WERI-Rb-1 (cell line): ENCODE data around the gene TTC31.

Source experiments
- DNase-seq: peaks from one replicate; pipeline ENCODE4 v3.0.0-alpha.2; 2020
- H3K27ac ChIP-seq: fragments of 250-450 bp; sonication (Bioruptor Pico); 2 replicates; pipeline ENCODE4 v1.5.1; 2020; ENCODE audit warnings: mild to moderate bottlenecking, moderate library complexity
- H3K27me3 ChIP-seq: fragments of 250-450 bp; sonication (Bioruptor Pico); 2 replicates; pipeline ENCODE4 v1.5.1; 2021; ENCODE audit warnings: mild to moderate bottlenecking, low read depth, moderate library complexity; ENCODE audit not compliant: insufficient read depth, severe bottlenecking
- H3K36me3 ChIP-seq: fragments of 250-450 bp; sonication (Bioruptor Pico); 2 replicates; pipeline ENCODE4 v1.5.1; 2020; ENCODE audit warnings: mild to moderate bottlenecking, moderate library complexity
- H3K4me3 ChIP-seq: 2 replicates; pipeline ENCODE4 v1.5.1; 2011; ENCODE audit warnings: low read depth, mild to moderate bottlenecking, control low read depth, low read length
- H3K9me3 ChIP-seq: fragments of 250-450 bp; sonication (Bioruptor Pico); 2 replicates; pipeline ENCODE4 v1.5.1; 2021; ENCODE audit warnings: mild to moderate bottlenecking, moderate library complexity; ENCODE audit not compliant: severe bottlenecking
- CTCF ChIP-seq: IDR thresholded peaks from 2 replicates; pipeline ENCODE4 v1.5.1; 2011; ENCODE audit warnings: low read depth, mild to moderate bottlenecking, control low read depth, inconsistent platforms, low read length

The TTC31 gene

GRCh38 chr2:74522516-74522915, 39.6 kb downstream of the TTC31 start:
- TF ChIP-seq CTCF: no peak
- Histone ChIP-seq H3K27me3 (no peaks in the 10 kb centered on the region), H3K27ac (no peak overlapping the region), H3K36me3 (peaks cover 24% of the 10 kb centered on the region), H3K9me3 (no peaks in the 10 kb centered on the region), H3K4me3 (no peak overlapping the region)
- no peak for DNase-seq

GRCh38 chr2:74524005-74524404, 41.1 kb downstream of the TTC31 start:
- no peaks in the 10 kb centered on the region for H3K9me3 ChIP-seq
- DNase-seq: no peak
- no peak for TF ChIP-seq CTCF
- no peak overlapping the region for H3K4me3 ChIP-seq
- peaks cover 35% of the 10 kb centered on the region for H3K36me3 ChIP-seq
- H3K27me3 ChIP-seq: no peaks in the 10 kb centered on the region
- H3K27ac ChIP-seq: no peak overlapping the region

GRCh38 chr2:74524955-74525716, 42.3 kb downstream of the TTC31 start:
- H3K4me3 ChIP-seq: no peak overlapping the region
- peaks cover 35% of the 10 kb centered on the region for H3K36me3 ChIP-seq
- no peaks in the 10 kb centered on the region for H3K9me3 ChIP-seq
- no peak for TF ChIP-seq CTCF
- no peak overlapping the region for H3K27ac ChIP-seq
- no peak for DNase-seq
- no peaks in the 10 kb centered on the region for H3K27me3 ChIP-seq

GRCh38 chr2:74525717-74526648, 43.1 kb downstream of the TTC31 start, which contains the start of gene DQX1:
Gene DQX1 (minus strand): TSS chr2:74526231. CDS start chr2:74525729, 502 bp downstream.
- Histone ChIP-seq H3K9me3 (no peaks in the 10 kb centered on the region), H3K36me3 (peaks cover 37% of the 10 kb centered on the region), H3K27me3 (no peaks in the 10 kb centered on the region), H3K4me3 (no peak within 1 kb of the TSS), H3K27ac (no peak within 1 kb of the TSS)
- no peak for TF ChIP-seq CTCF
- DNase-seq: peak; percentile 50

- TF ChIP-seq CTCF: no peak
- no peak overlapping the region for H3K27ac ChIP-seq
- no peaks in the 10 kb centered on the region for H3K9me3 ChIP-seq
- no peaks in the 10 kb centered on the region for H3K27me3 ChIP-seq
- no peak overlapping the region for H3K4me3 ChIP-seq
- peaks cover 45% of the 10 kb centered on the region for H3K36me3 ChIP-seq
- no peak for DNase-seq
Measured at GRCh38 chr2:74526649-74527230, 43.9 kb downstream of the TTC31 start.
